ENCODE data around the gene DYRK1A. TPM values are rescaled to one million over a fixed set of nuclear protein-coding genes. Genes with fewer than 3 reads are reported as not detected.

Gene DYRK1A
- total RNA-seq, 1 experiment from 2014 or later = 49.3 TPM

GRCh38 chr21:37453350-37453749, 86.8 kb downstream of the DYRK1A start:
- H3K36me3 ChIP-seq (ENCODE audit: control insufficient read depth in 1 of 2, insufficient read depth in 2 of 2, low read length in 2 of 2) = no peaks in the 10 kb centered on the region
- POLR2A ChIA-PET = no interaction called here
- H3K27ac ChIP-seq (ENCODE audit: low read depth, low read length) = no peak overlapping the region
- H2AFZ ChIP-seq (ENCODE audit: low read depth, low read length, poor library complexity, severe bottlenecking) = no peak overlapping the region
- H3K4me1 ChIP-seq (ENCODE audit: control insufficient read depth in 1 of 2, insufficient read depth in 2 of 2, low read length in 2 of 2) = peaks cover 18 to 51% of the 10 kb centered on the region in 2 experiments
- H3K9ac ChIP-seq (ENCODE audit: low read length) = no peak overlapping the region
- H3K9me3 ChIP-seq (ENCODE audit: control insufficient read depth in 1 of 2, insufficient read depth in 1 of 2, low read depth in 1 of 2, low read length in 2 of 2) = no peaks in the 10 kb centered on the region
- peaks cover 94% of the 10 kb centered on the region for H3K79me2 ChIP-seq (ENCODE audit: insufficient read depth, low read length)
- H3K9me2 ChIP-seq (ENCODE audit: insufficient read depth) = no peaks in the 10 kb centered on the region
- RAD21 ChIA-PET (ENCODE audit: low non-redundant PET in 1 of 2, low total read pairs in 2 of 2, uncharacterized antibody in 2 of 2, unreplicated experiment in 2 of 2) = no interaction called here
- ATAC-seq = no peak
- H3K4me3 ChIP-seq (replicated peaks in 1 of 2; ENCODE audit: low read depth in 1 of 2, low read length in 2 of 2) = no peak overlapping the region
- H4K20me1 ChIP-seq (ENCODE audit: insufficient read depth) = peaks cover 5% of the 10 kb centered on the region; the same call in 1 of the 2 replicates
- no peaks in the 10 kb centered on the region for H3K27me3 ChIP-seq (ENCODE audit: insufficient read depth, low read length)
- BruUV-seq (replicated peaks) = no TSS peak
- DNase-seq (ENCODE audit: low read depth, low spot score) = no peak
- no peak for TF ChIP-seq ELF1 (IDR thresholded peaks at IDR 0.05; ENCODE audit: borderline replicate concordance, low read depth)
- TF ChIP-seq FOSL1 (IDR thresholded peaks at IDR 0.05; ENCODE audit: low read depth) = no peak
- TF ChIP-seq YY1 (IDR thresholded peaks at IDR 0.05; ENCODE audit: extremely low read depth, insufficient replicate concordance, low read depth, low read length) = no peak
- no peak for TF ChIP-seq POLR2AphosphoS5 (IDR thresholded peaks at IDR 0.05; ENCODE audit: low read depth, low read length)
- no peak for TF ChIP-seq EZH2phosphoT487 (IDR thresholded peaks at IDR 0.05; ENCODE audit: borderline replicate concordance)
- TF ChIP-seq REST (IDR thresholded peaks at IDR 0.05; ENCODE audit: low read depth) = no peak
- TF ChIP-seq CBX3 (IDR thresholded peaks at IDR 0.05; ENCODE audit: low read depth) = no peak
- TF ChIP-seq, protein P1, sequence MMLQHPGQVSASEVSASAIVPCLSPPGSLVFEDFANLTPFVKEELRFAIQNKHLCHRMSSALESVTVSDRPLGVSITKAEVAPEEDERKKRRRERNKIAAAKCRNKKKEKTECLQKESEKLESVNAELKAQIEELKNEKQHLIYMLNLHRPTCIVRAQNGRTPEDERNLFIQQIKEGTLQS (IDR thresholded peaks at IDR 0.05) = no peak
- no peak for TF ChIP-seq JUND (IDR thresholded peaks at IDR 0.05)
- TF ChIP-seq, protein P2, sequence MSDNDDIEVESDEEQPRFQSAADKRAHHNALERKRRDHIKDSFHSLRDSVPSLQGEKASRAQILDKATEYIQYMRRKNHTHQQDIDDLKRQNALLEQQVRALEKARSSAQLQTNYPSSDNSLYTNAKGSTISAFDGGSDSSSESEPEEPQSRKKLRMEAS (IDR thresholded peaks at IDR 0.05) = no peak
- CTCF ChIA-PET = no interaction called here
- no peak overlapping the region for H3K4me2 ChIP-seq (ENCODE audit: low read length)
- intact Hi-C loops (cut with micrococcal nuclease) = loop anchor here (10.0 kb wide), 1 partner anchor 289 kb away; no protein-coding TSS in a partner anchor
